ENCODE measurements around the gene GRIK5. TPM values are rescaled to one million over a fixed set of nuclear protein-coding genes. Genes with fewer than 3 reads are reported as not detected.

Gene GRIK5, protein sequence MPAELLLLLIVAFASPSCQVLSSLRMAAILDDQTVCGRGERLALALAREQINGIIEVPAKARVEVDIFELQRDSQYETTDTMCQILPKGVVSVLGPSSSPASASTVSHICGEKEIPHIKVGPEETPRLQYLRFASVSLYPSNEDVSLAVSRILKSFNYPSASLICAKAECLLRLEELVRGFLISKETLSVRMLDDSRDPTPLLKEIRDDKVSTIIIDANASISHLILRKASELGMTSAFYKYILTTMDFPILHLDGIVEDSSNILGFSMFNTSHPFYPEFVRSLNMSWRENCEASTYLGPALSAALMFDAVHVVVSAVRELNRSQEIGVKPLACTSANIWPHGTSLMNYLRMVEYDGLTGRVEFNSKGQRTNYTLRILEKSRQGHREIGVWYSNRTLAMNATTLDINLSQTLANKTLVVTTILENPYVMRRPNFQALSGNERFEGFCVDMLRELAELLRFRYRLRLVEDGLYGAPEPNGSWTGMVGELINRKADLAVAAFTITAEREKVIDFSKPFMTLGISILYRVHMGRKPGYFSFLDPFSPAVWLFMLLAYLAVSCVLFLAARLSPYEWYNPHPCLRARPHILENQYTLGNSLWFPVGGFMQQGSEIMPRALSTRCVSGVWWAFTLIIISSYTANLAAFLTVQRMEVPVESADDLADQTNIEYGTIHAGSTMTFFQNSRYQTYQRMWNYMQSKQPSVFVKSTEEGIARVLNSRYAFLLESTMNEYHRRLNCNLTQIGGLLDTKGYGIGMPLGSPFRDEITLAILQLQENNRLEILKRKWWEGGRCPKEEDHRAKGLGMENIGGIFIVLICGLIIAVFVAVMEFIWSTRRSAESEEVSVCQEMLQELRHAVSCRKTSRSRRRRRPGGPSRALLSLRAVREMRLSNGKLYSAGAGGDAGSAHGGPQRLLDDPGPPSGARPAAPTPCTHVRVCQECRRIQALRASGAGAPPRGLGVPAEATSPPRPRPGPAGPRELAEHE
- total RNA-seq (1.3 TPM), polyA plus RNA-seq (ENCODE audit: insufficient read depth in 1 of 8, insufficient read length in 8 of 8, low replicate concordance in 1 of 8) (1 to 10 TPM; 1.5 to 5.8 (median 3.4) TPM)
- long read RNA-seq, donor 1, partial matches to known transcripts = 0 of 1 reads
- long read RNA-seq, donor 1, other reads (novel, unspliced or antisense) = 0 of 1 reads
- long read RNA-seq, donor 2 = 0 reads
- long read RNA-seq, donor 3 = 0 reads
- long read RNA-seq, donor 4 = 0 reads
- long read RNA-seq, donor 5, partial matches to known transcripts = 0 of 1 reads
- long read RNA-seq, donor 5, other reads (novel, unspliced or antisense) = 0 of 1 reads
- long read RNA-seq, donor 6 = 0 reads
- long read RNA-seq, donor 7 = 0 reads
- long read RNA-seq, donor 8 = 0 reads
- long read RNA-seq, donor 9 = 0 reads
- long read RNA-seq, donor 10 = 0 reads
- long read RNA-seq, donor 11 = 0 reads

DNA sequence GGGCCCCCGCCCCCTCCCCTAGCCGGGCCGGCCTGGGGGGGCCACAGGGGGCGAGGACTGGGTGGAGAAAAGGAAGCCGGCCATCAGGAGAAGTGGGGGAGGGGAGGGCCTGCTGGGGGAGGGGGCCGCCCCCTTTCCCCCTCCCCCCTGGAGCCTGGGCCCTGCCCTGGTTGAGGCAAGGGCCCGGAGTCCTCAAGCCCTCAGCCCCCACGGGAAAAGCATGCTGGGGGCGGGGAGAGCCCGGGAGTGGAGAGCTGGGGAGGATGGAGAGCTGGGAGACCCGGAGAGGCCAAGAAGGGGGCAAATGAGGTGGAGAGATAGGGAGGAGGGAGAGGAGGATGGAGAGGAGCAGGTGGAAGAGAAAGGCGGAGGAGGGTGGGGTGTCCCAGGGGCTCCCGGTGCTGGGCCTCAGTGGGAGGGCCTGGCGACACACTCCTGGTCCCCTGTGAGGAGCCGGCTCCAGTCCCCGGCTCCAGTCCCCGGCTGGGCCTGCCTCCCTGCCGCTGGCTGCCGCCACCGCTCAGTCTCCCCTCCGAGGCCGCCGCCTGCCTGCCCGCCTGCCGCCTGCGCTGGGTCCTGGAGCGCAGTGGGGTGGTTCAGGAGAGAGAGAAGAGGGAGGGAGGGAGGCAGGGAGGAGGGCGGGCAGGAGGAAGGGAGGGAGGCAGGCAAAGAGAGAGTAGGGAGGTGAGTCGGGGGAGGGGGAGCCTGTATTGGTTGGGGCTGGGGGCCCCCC, at the start of gene GRIK5:
Gene GRIK5, minus strand, starts transcription at position 588 of the 733 bp plus-strand sequence. CDS start 4,436 bp downstream, outside the sequence.
- no peaks in the 10 kb centered on the region for H3K36me3 ChIP-seq (ENCODE audit: control insufficient read depth, insufficient read depth, low read length)
- peak within 1 kb of the TSS; percentile 33 for H3K4me3 ChIP-seq (ENCODE audit: low read length)
- H3K4me1 ChIP-seq (ENCODE audit: control insufficient read depth, insufficient read depth, low read length) = peaks cover 20% of the 10 kb centered on the region
- H3K27ac ChIP-seq (ENCODE audit: low read length) = no peak within 1 kb of the TSS
- WGBS (ENCODE audit: insufficient coverage) = 2% methylated on average over 22 of the region's 29 CpGs
- H3K27me3 ChIP-seq (ENCODE audit: control insufficient read depth, insufficient read depth, low read length) = peaks cover 24% of the 10 kb centered on the region
- H3K9me3 ChIP-seq (replicated peaks; ENCODE audit: control insufficient read depth, low read depth, low read length) = no peaks in the 10 kb centered on the region
- peak; percentile 50 for DNase-seq

DNA sequence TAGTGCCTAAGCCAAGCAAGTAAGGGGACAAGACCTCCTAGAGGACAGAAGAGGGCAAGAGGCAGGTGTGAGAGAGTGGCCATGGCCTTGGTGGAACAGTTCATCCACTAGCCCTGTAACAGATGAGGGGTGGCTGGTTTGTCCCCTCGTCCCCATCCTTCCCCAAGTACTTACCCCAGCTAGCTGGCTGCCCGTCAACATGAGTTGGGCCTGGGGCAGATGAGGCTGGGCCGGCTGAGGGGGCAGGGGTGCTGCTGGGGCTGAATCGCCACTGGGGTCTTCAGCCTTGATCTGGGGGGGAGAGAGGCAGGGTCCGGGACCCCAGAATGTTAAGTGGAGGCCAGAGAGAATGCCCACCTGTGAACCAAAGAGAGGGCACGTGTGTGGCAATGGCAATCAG, 47.1 kb upstream of the GRIK5 start:
- Histone ChIP-seq H3K27ac (ENCODE audit: low read length) (no peak overlapping the region), H3K27me3 (ENCODE audit: control insufficient read depth, insufficient read depth, low read length) (no peaks in the 10 kb centered on the region), H3K36me3 (ENCODE audit: control insufficient read depth, insufficient read depth, low read length) (no peaks in the 10 kb centered on the region), H3K9me3 (replicated peaks; ENCODE audit: control insufficient read depth, low read depth, low read length) (no peaks in the 10 kb centered on the region), H3K4me1 (ENCODE audit: control insufficient read depth, insufficient read depth, low read length) (peaks cover 15% of the 10 kb centered on the region), H3K4me3 (ENCODE audit: low read length) (no peak overlapping the region)
- WGBS (ENCODE audit: insufficient coverage) = 86% methylated on average over 3 of the region's 6 CpGs
- no peak for DNase-seq

DNA sequence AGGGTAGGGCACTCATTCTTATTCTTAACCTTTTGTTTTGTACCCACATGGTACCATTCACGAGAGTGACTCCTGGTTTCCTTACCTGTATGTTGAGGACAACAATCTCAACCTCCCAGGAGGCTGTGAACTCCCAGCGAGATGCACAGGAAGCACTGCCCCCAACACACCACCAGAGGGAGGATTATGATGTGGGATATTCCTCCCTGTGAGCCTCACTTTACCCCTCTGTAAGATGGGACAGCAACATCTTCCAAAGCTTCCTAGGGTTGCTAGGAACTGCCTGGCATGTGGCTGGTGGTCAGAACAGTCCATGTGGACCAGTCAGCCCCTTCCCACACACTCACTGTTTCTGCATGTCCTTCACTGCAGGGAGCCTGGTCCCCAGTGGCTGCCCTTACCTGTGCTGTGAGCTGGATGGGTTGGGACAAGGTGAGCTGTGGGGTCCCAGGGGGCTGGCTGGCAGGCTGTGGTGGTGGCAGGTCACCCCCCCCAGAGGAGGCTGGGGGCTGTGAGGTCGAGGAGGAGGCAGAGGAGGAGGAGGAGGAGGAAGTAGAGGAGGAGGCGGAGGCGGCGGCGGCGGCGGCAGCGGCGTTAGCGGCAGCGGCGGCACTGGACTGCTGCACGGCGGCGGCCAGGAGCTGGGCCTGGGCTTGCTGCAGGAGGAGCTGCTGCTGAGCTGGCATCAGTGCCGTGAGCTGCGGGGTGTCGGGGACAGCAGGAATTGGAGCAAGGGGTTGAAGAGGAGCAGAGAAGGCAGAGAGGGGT, 46.5 kb upstream of the GRIK5 start:
- Histone ChIP-seq H3K9me3 (replicated peaks; ENCODE audit: control insufficient read depth, low read depth, low read length) (no peaks in the 10 kb centered on the region), H3K27ac (ENCODE audit: low read length) (no peak overlapping the region), H3K4me3 (ENCODE audit: low read length) (no peak overlapping the region), H3K4me1 (ENCODE audit: control insufficient read depth, insufficient read depth, low read length) (peaks cover 11% of the 10 kb centered on the region), H3K27me3 (ENCODE audit: control insufficient read depth, insufficient read depth, low read length) (no peaks in the 10 kb centered on the region), H3K36me3 (ENCODE audit: control insufficient read depth, insufficient read depth, low read length) (no peaks in the 10 kb centered on the region)
- no peak for DNase-seq
- WGBS (ENCODE audit: insufficient coverage) = 92% methylated on average over 18 of the region's 20 CpGs

DNA sequence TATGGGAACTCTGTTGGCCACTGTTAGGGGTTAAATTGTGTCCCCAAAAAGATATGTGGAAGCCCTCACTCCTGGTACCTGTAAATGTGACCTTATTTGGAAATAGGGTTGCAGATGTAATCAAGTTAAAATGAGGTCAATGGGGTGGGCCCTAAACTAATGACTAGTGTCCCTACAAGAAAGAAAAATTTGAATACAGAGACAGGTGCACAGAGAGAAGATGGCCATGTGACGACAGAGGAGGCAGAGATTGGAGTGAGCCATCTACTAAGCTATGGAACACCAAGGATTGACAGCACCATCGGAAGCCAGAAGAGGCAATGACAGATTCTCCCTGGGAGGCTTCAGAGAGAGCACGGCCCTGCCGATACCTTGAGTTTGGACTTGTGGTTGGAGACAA, 45.7 kb upstream of the GRIK5 start:
- Histone ChIP-seq H3K27me3 (ENCODE audit: control insufficient read depth, insufficient read depth, low read length) (no peaks in the 10 kb centered on the region), H3K4me1 (ENCODE audit: control insufficient read depth, insufficient read depth, low read length) (peaks cover 10% of the 10 kb centered on the region), H3K9me3 (replicated peaks; ENCODE audit: control insufficient read depth, low read depth, low read length) (no peaks in the 10 kb centered on the region), H3K36me3 (ENCODE audit: control insufficient read depth, insufficient read depth, low read length) (no peaks in the 10 kb centered on the region), H3K4me3 (ENCODE audit: low read length) (no peak overlapping the region), H3K27ac (ENCODE audit: low read length) (no peak overlapping the region)
- WGBS (ENCODE audit: insufficient coverage) = 87% methylated on average over 2 of the region's 4 CpGs
- no peak for DNase-seq

DNA sequence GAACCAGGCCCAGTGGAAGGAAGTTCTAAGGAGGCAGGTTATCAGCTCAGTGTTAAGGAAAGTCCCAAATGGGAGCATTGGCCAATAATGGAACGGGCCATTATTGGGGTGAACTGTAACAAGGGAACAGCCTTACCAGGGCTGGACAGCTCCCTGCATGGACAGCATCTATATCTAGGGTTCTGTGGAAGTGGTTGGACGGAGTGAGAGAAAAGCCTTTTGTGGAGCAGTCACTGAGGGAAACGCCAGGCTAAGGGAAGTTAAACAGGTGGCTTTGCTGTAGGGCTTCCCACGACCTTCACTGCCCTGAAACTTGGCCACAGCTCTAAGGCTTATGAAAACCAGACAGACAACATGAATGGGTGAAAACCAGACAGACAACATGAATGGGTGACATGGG, 45.2 kb upstream of the GRIK5 start:
- Histone ChIP-seq H3K4me1 (ENCODE audit: control insufficient read depth, insufficient read depth, low read length) (peaks cover 10% of the 10 kb centered on the region), H3K9me3 (replicated peaks; ENCODE audit: control insufficient read depth, low read depth, low read length) (no peaks in the 10 kb centered on the region), H3K27me3 (ENCODE audit: control insufficient read depth, insufficient read depth, low read length) (no peaks in the 10 kb centered on the region), H3K36me3 (ENCODE audit: control insufficient read depth, insufficient read depth, low read length) (no peaks in the 10 kb centered on the region), H3K4me3 (ENCODE audit: low read length) (no peak overlapping the region), H3K27ac (ENCODE audit: low read length) (no peak overlapping the region)
- WGBS (ENCODE audit: insufficient coverage) = 24% methylated on average over 4 of the region's 4 CpGs
- peak; percentile 27 for DNase-seq

DNA sequence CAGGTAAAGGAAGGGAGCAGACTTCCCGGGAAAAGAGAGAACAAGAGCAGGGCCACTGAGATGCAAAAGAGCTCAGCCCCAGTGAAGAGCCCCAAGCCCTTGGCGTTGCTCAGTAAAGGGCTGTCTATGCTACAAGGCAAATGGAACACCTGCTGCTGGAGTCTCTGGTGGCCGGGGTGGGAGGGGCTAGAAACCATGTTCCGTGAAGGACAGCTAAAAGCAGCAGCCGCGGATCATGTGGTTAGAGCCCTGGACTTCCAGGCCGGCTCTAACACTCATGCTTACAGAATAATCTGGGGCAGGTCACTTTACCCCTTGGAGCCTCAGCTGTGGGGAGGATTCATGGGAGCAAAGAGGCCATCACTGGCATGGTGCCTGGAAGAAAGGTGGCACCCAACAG, 44.4 kb upstream of the GRIK5 start:
- Histone ChIP-seq H3K27me3 (ENCODE audit: control insufficient read depth, insufficient read depth, low read length) (no peaks in the 10 kb centered on the region), H3K36me3 (ENCODE audit: control insufficient read depth, insufficient read depth, low read length) (no peaks in the 10 kb centered on the region), H3K27ac (ENCODE audit: low read length) (no peak overlapping the region), H3K4me3 (ENCODE audit: low read length) (no peak overlapping the region), H3K4me1 (ENCODE audit: control insufficient read depth, insufficient read depth, low read length) (peaks cover 10% of the 10 kb centered on the region), H3K9me3 (replicated peaks; ENCODE audit: control insufficient read depth, low read depth, low read length) (no peaks in the 10 kb centered on the region)
- WGBS (ENCODE audit: insufficient coverage) = 23% methylated on average over 7 of the region's 7 CpGs
- peak; percentile 20 for DNase-seq

DNA sequence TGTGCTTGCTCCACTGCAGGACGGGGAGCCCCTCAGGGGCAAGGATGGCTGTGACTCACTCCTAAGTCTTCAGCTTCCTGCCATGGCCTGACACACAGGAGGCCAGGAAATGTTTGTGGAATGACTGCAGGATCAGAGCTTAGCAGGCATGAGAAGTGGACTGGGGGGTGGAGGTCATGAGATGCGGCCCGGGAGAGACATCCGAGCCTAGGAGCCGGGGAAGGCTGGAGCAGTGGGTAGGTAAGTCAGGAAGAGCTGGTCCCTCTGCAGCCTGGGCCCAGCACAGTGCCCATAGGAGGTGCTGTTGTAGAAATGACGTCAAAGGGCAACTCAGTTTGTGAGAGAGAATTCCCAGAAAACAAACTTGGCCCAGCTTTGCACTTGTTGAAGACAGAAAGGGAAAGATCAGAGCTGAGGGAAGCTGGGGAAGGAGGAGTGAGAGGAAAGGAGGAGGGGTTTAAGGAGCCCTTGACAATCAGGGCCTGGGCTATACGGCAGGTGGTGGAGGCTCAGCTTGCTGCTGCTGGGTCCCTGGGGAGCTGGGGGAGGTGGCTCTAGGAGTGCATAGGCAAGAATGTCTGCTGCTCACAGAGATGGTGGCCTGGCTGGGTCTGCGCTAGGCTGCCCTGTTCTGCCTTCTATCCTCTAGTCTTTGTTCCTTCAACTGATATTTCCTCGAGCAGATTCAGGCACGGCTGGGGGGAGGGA, 43.8 kb upstream of the GRIK5 start:
- no peak overlapping the region for H3K27ac ChIP-seq (ENCODE audit: low read length)
- peaks cover 10% of the 10 kb centered on the region for H3K4me1 ChIP-seq (ENCODE audit: control insufficient read depth, insufficient read depth, low read length)
- no peak overlapping the region for H3K4me3 ChIP-seq (ENCODE audit: low read length)
- H3K9me3 ChIP-seq (replicated peaks; ENCODE audit: control insufficient read depth, low read depth, low read length) = no peaks in the 10 kb centered on the region
- H3K27me3 ChIP-seq (ENCODE audit: control insufficient read depth, insufficient read depth, low read length) = peaks cover 2% of the 10 kb centered on the region
- no peaks in the 10 kb centered on the region for H3K36me3 ChIP-seq (ENCODE audit: control insufficient read depth, insufficient read depth, low read length)
- 13% methylated on average over 8 of the region's 10 CpGs for WGBS (ENCODE audit: insufficient coverage)
- DNase-seq = peak; percentile 14

DNA sequence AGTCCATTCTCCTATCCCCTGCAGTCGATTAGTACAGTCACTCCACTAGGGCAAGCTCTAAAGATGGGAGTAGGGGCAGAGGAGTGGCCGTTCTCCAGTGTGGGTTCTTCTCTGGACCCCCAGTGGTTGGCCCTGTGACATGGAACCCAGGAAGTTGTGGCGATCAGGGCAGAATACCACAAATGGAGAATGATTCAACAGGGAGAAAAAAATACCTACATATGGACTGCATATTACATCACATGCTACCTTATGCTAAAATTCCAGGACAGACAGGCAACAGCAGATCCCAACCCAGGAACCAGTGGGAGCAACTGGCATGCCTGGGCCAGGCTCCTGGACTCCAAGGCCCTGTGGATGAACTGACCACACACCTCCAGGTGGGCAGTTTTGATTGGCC, 41.8 kb upstream of the GRIK5 start:
- Histone ChIP-seq H3K9me3 (replicated peaks; ENCODE audit: control insufficient read depth, low read depth, low read length) (no peaks in the 10 kb centered on the region), H3K36me3 (ENCODE audit: control insufficient read depth, insufficient read depth, low read length) (no peaks in the 10 kb centered on the region), H3K4me3 (ENCODE audit: low read length) (no peak overlapping the region), H3K4me1 (ENCODE audit: control insufficient read depth, insufficient read depth, low read length) (peaks cover 10% of the 10 kb centered on the region), H3K27me3 (ENCODE audit: control insufficient read depth, insufficient read depth, low read length) (peaks cover 2% of the 10 kb centered on the region), H3K27ac (ENCODE audit: low read length) (no peak overlapping the region)
- no CpG with 5 or more reads among the region's 3 CpGs for WGBS (ENCODE audit: insufficient coverage)
- no peak for DNase-seq

Data from muscle of leg (tissue), 16 donors.